ENCODE results near the gene PTPRD.

The PTPRD gene

GRCh38 chr9:10594482-10594881 lies 18.3 kb downstream of the PTPRD start:
- Histone ChIP-seq H3K27me3 (ENCODE audit: insufficient read depth, low read length) (no peaks in the 10 kb centered on the region), H3K36me3 (ENCODE audit: insufficient read depth, low read length) (no peaks in the 10 kb centered on the region), H2AFZ (ENCODE audit: low read length, unreplicated experiment) (no peak overlapping the region), H3K4me1 (ENCODE audit: control insufficient read depth, insufficient read depth, low read length, unreplicated experiment) (no peaks in the 10 kb centered on the region), H3K27ac (ENCODE audit: low read depth, low read length) (no peak overlapping the region), H3K4me3 (ENCODE audit: low read depth, low read length) (no peak overlapping the region), H3K79me2 (ENCODE audit: control insufficient read depth, insufficient read depth, low read length, unreplicated experiment) (no peaks in the 10 kb centered on the region)

- H3K36me3 ChIP-seq (ENCODE audit: insufficient read depth, low read length) = no peaks in the 10 kb centered on the region
- no peaks in the 10 kb centered on the region for H3K79me2 ChIP-seq (ENCODE audit: control insufficient read depth, insufficient read depth, low read length, unreplicated experiment)
- no peaks in the 10 kb centered on the region for H3K27me3 ChIP-seq (ENCODE audit: insufficient read depth, low read length)
- H2AFZ ChIP-seq (ENCODE audit: low read length, unreplicated experiment) = no peak overlapping the region
- H3K4me1 ChIP-seq (ENCODE audit: control insufficient read depth, insufficient read depth, low read length, unreplicated experiment) = no peaks in the 10 kb centered on the region
- H3K4me3 ChIP-seq (ENCODE audit: low read depth, low read length) = no peak overlapping the region
- no peak overlapping the region for H3K27ac ChIP-seq (ENCODE audit: low read depth, low read length)
These were observed 26.4 kb downstream of the PTPRD start for GRCh38 chr9:10586407-10586806.

GRCh38 chr9:10571699-10572098 lies 41.1 kb downstream of the PTPRD start:
- Histone ChIP-seq H3K79me2 (ENCODE audit: control insufficient read depth, insufficient read depth, low read length, unreplicated experiment) (no peaks in the 10 kb centered on the region), H3K27ac (ENCODE audit: low read depth, low read length) (no peak overlapping the region), H3K36me3 (ENCODE audit: insufficient read depth, low read length) (no peaks in the 10 kb centered on the region), H2AFZ (ENCODE audit: low read length, unreplicated experiment) (no peak overlapping the region), H3K27me3 (ENCODE audit: insufficient read depth, low read length) (no peaks in the 10 kb centered on the region), H3K4me1 (ENCODE audit: control insufficient read depth, insufficient read depth, low read length, unreplicated experiment) (no peaks in the 10 kb centered on the region), H3K4me3 (ENCODE audit: low read depth, low read length) (no peak overlapping the region)

- Histone ChIP-seq H3K27me3 (ENCODE audit: insufficient read depth, low read length) (no peaks in the 10 kb centered on the region), H3K79me2 (ENCODE audit: control insufficient read depth, insufficient read depth, low read length, unreplicated experiment) (no peaks in the 10 kb centered on the region)
These were observed 46.0 kb downstream of the PTPRD start for GRCh38 chr9:10566848-10567247.

GRCh38 chr9:10562581-10563343 lies 50.0 kb downstream of the PTPRD start:
- H3K27ac ChIP-seq (ENCODE audit: low read depth, low read length) = no peak overlapping the region
- no peaks in the 10 kb centered on the region for H3K4me1 ChIP-seq (ENCODE audit: control insufficient read depth, insufficient read depth, low read length, unreplicated experiment)
- H3K79me2 ChIP-seq (ENCODE audit: control insufficient read depth, insufficient read depth, low read length, unreplicated experiment) = no peaks in the 10 kb centered on the region
- no peaks in the 10 kb centered on the region for H3K36me3 ChIP-seq (ENCODE audit: insufficient read depth, low read length)
- no peak overlapping the region for H3K4me3 ChIP-seq (ENCODE audit: low read depth, low read length)
- no peaks in the 10 kb centered on the region for H3K27me3 ChIP-seq (ENCODE audit: insufficient read depth, low read length)
- no peak overlapping the region for H2AFZ ChIP-seq (ENCODE audit: low read length, unreplicated experiment)

More at GRCh38 chr9:10566848-10567247, 46.0 kb downstream of the PTPRD start:
- H3K27ac ChIP-seq (ENCODE audit: low read depth, low read length) = no peak overlapping the region
- H3K36me3 ChIP-seq (ENCODE audit: insufficient read depth, low read length) = no peaks in the 10 kb centered on the region
- H3K4me1 ChIP-seq (ENCODE audit: control insufficient read depth, insufficient read depth, low read length, unreplicated experiment) = no peaks in the 10 kb centered on the region
- no peak overlapping the region for H3K4me3 ChIP-seq (ENCODE audit: low read depth, low read length)
- H2AFZ ChIP-seq (ENCODE audit: low read length, unreplicated experiment) = no peak overlapping the region

GRCh38 chr9:10548348-10548747 lies 64.5 kb downstream of the PTPRD start:
- no peaks in the 10 kb centered on the region for H3K79me2 ChIP-seq (ENCODE audit: control insufficient read depth, insufficient read depth, low read length, unreplicated experiment)
- H3K4me1 ChIP-seq (ENCODE audit: control insufficient read depth, insufficient read depth, low read length, unreplicated experiment) = no peaks in the 10 kb centered on the region
- no peak overlapping the region for H3K27ac ChIP-seq (ENCODE audit: low read depth, low read length)
- H3K4me3 ChIP-seq (ENCODE audit: low read depth, low read length) = no peak overlapping the region
- H3K27me3 ChIP-seq (ENCODE audit: insufficient read depth, low read length) = no peaks in the 10 kb centered on the region
- H3K36me3 ChIP-seq (ENCODE audit: insufficient read depth, low read length) = no peaks in the 10 kb centered on the region
- H2AFZ ChIP-seq (ENCODE audit: low read length, unreplicated experiment) = no peak overlapping the region

- no peaks in the 10 kb centered on the region for H3K36me3 ChIP-seq (ENCODE audit: insufficient read depth, low read length)
- H3K27me3 ChIP-seq (ENCODE audit: insufficient read depth, low read length) = no peaks in the 10 kb centered on the region
- H3K4me1 ChIP-seq (ENCODE audit: control insufficient read depth, insufficient read depth, low read length, unreplicated experiment) = no peaks in the 10 kb centered on the region
- no peak overlapping the region for H3K4me3 ChIP-seq (ENCODE audit: low read depth, low read length)
- no peak overlapping the region for H3K27ac ChIP-seq (ENCODE audit: low read depth, low read length)
- no peak overlapping the region for H2AFZ ChIP-seq (ENCODE audit: low read length, unreplicated experiment)
- no peaks in the 10 kb centered on the region for H3K79me2 ChIP-seq (ENCODE audit: control insufficient read depth, insufficient read depth, low read length, unreplicated experiment)
These were observed 74.7 kb downstream of the PTPRD start for GRCh38 chr9:10538073-10538472.

GRCh38 chr9:10534850-10535249 lies 78.0 kb downstream of the PTPRD start:
- Histone ChIP-seq H3K27ac (ENCODE audit: low read depth, low read length) (no peak overlapping the region), H3K36me3 (ENCODE audit: insufficient read depth, low read length) (no peaks in the 10 kb centered on the region), H3K79me2 (ENCODE audit: control insufficient read depth, insufficient read depth, low read length, unreplicated experiment) (no peaks in the 10 kb centered on the region), H3K4me1 (ENCODE audit: control insufficient read depth, insufficient read depth, low read length, unreplicated experiment) (no peaks in the 10 kb centered on the region), H3K27me3 (ENCODE audit: insufficient read depth, low read length) (no peaks in the 10 kb centered on the region), H3K4me3 (ENCODE audit: low read depth, low read length) (no peak overlapping the region), H2AFZ (ENCODE audit: low read length, unreplicated experiment) (no peak overlapping the region)

GRCh38 chr9:10525972-10526371 lies 86.8 kb downstream of the PTPRD start:
- Histone ChIP-seq H2AFZ (ENCODE audit: low read length, unreplicated experiment) (no peak overlapping the region), H3K4me3 (ENCODE audit: low read depth, low read length) (no peak overlapping the region), H3K4me1 (ENCODE audit: control insufficient read depth, insufficient read depth, low read length, unreplicated experiment) (no peaks in the 10 kb centered on the region), H3K79me2 (ENCODE audit: control insufficient read depth, insufficient read depth, low read length, unreplicated experiment) (no peaks in the 10 kb centered on the region), H3K27me3 (ENCODE audit: insufficient read depth, low read length) (no peaks in the 10 kb centered on the region), H3K36me3 (ENCODE audit: insufficient read depth, low read length) (no peaks in the 10 kb centered on the region), H3K27ac (ENCODE audit: low read depth, low read length) (no peak overlapping the region)

- Histone ChIP-seq H3K79me2 (ENCODE audit: control insufficient read depth, insufficient read depth, low read length, unreplicated experiment) (no peaks in the 10 kb centered on the region), H3K27me3 (ENCODE audit: insufficient read depth, low read length) (no peaks in the 10 kb centered on the region), H3K36me3 (ENCODE audit: insufficient read depth, low read length) (no peaks in the 10 kb centered on the region), H3K4me3 (ENCODE audit: low read depth, low read length) (no peak overlapping the region), H3K4me1 (ENCODE audit: control insufficient read depth, insufficient read depth, low read length, unreplicated experiment) (no peaks in the 10 kb centered on the region), H2AFZ (ENCODE audit: low read length, unreplicated experiment) (no peak overlapping the region), H3K27ac (ENCODE audit: low read depth, low read length) (no peak overlapping the region)
These were observed 89.6 kb downstream of the PTPRD start for GRCh38 chr9:10523164-10523563.

GRCh38 chr9:10512144-10512543 lies 100.7 kb downstream of the PTPRD start:
- Histone ChIP-seq H2AFZ (ENCODE audit: low read length, unreplicated experiment) (no peak overlapping the region), H3K79me2 (ENCODE audit: control insufficient read depth, insufficient read depth, low read length, unreplicated experiment) (no peaks in the 10 kb centered on the region), H3K36me3 (ENCODE audit: insufficient read depth, low read length) (no peaks in the 10 kb centered on the region)

More at GRCh38 chr9:10512144-10512543, 100.7 kb downstream of the PTPRD start:
- Histone ChIP-seq H3K27me3 (ENCODE audit: insufficient read depth, low read length) (no peaks in the 10 kb centered on the region), H3K27ac (ENCODE audit: low read depth, low read length) (no peak overlapping the region), H3K4me1 (ENCODE audit: control insufficient read depth, insufficient read depth, low read length, unreplicated experiment) (no peaks in the 10 kb centered on the region), H3K4me3 (ENCODE audit: low read depth, low read length) (no peak overlapping the region)
